ENCODE data around the gene HAUS7. TPM values are rescaled to one million over a fixed set of nuclear protein-coding genes. Genes with fewer than 3 reads are reported as not detected.
A peak's percentile ranks its signal among the peaks of the same experiment; 100 is the strongest.

HAUS7 gene
- total RNA-seq, 2 experiments from 2014 or later, result 63.5 to 68.5 TPM

DNA sequence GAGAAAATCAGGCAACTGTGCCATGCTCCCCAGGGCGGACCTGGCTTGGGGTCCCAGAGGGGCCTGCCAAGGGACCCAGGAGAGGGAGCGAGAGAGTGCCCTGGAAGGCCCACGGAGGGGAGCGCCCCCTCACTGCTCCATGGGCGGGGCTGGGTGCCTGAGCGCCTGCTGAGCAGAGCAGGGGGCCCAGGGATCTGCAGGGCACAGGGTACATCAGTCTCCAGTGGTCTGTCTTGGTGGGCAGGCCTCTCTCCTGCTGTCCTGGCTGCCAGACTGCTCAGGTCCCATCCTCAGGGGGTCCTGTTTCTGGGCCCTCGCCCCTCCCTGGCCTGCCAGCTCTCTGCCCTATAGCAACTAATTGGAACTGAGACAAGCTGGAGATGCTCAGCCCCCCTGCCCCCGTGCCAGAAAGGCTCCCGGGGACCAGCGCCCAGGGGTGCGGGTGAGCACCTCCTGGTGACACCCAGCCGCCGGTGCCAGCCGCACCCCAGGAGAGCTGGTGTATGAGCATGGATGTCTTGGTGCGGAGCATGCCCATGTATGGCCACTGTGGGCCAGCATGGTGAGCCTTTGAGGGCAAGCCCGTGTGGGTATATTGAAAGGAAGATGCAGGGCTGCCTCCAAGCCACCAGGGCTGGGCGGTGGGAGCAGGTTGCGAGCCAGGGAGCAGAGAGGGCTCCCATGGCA is 25.7 kb upstream of the HAUS7 start:
- CTCF ChIA-PET, result interaction anchor here (1.5 kb wide), 1 partner anchor 23 kb away, joined by 3 read pairs; no protein-coding TSS in a partner anchor
- intact Hi-C loops (cut with micrococcal nuclease), result no loop called here
- H3K4me3 Mint-ChIP-seq, result no peak overlapping the region

DNA sequence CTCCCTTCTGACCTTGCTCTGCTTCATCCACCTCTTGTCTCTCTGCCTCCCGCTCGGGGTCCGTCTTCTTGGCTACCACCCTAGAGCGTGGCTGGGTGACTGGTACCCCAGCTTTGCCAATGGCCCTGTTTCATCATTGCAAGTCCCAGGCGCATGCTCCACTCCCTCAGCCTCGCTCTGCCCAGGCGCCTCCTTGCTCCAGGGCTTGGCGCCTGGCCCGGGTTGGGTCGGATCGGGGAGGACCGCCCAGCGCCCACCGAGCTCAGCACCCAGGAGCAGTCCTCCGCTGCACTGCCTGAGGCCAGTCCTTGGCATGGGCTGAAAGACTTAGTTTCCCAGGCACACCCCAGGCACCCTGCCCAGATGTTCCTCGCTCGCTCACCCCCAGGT is 25.0 kb upstream of the HAUS7 start:
- no peak overlapping the region for H3K4me3 Mint-ChIP-seq
- H3K36me3 Mint-ChIP-seq (ENCODE audit: low read depth), result no peaks in the 10 kb centered on the region
- intact Hi-C loops (cut with micrococcal nuclease), result no loop called here
- DNase-seq, result no peak
- H3K27me3 Mint-ChIP-seq (ENCODE audit: low read depth), result no peaks in the 10 kb centered on the region
- H3K27ac Mint-ChIP-seq, result no peak overlapping the region
- CTCF ChIA-PET, result interaction anchor here (1.5 kb wide), 1 partner anchor 22 kb away, joined by 3 read pairs; no protein-coding TSS in a partner anchor
- no peaks in the 10 kb centered on the region for H3K9me3 Mint-ChIP-seq
- H3K4me1 Mint-ChIP-seq (ENCODE audit: low read depth), result peaks cover 2% of the 10 kb centered on the region

More for the DNA sequence above, 25.7 kb upstream of the HAUS7 start:
- no peak for DNase-seq
- H3K36me3 Mint-ChIP-seq (ENCODE audit: low read depth), result no peaks in the 10 kb centered on the region
- no peaks in the 10 kb centered on the region for H3K9me3 Mint-ChIP-seq
- H3K27me3 Mint-ChIP-seq (ENCODE audit: low read depth), result no peaks in the 10 kb centered on the region
- peaks cover 2% of the 10 kb centered on the region for H3K4me1 Mint-ChIP-seq (ENCODE audit: low read depth)
- H3K27ac Mint-ChIP-seq, result no peak overlapping the region

DNA sequence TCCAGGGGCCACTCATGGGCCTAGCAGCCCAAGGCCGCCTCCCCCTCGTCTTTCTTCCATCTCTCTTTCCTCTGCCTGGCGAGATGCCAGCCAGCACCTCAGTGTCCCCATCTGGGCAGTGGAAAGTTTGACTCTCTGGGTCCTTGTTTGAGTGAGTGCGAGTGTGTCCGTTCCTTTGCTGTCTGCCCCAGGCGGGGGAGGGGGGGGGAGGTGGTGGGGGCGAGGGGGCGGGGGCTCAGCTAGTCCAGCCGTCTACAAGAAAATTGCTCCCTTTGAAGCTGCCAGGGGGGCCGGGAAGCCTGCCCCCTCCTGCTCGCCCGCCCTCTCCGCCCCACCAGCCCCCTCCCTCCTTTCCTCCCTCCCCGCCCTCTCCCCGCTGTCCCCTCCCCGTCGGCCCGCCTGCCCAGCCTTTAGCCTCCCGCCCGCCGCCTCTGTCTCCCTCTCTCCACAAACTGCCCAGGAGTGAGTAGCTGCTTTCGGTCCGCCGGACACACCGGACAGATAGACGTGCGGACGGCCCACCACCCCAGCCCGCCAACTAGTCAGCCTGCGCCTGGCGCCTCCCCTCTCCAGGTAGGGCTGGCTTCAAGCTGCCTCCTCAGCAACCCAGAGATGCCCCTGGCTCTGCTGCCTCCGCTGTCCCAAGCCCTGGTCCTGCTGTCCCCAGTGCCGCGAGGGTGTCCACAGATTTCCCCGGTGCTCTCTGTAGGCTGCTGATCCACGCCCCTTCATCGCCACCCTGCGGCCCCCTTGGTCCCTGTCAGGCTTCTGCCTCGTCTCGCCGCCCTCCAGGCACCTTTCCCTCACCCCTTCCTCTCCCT is 24.4 kb upstream of the HAUS7 start, which contains the start of gene BGN:
TSS of gene BGN (plus strand) at position 440 of the 821 bp plus-strand sequence. CDS start 9,652 bp downstream, outside the sequence.
- H3K4me3 Mint-ChIP-seq, result no peak within 1 kb of the TSS

DNA sequence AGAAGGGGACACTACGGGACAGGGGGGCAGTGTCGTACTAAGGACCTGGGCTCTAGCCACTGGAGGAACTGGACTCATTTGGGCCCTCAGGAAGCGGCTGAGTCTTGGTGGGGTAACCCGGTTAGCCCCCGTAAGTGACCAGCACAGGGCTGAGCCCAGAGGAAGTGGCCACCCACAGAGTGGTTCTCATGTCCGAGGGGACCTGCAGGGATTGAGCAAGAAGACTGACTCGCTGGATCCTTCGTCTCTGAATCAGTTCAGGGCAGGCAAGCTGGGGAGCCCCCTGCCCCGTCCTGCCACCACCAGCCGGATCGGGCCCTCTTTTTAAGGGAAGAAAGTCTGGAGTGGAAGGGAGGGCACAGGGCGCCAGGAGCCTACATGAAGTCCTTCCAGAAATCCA is 23.7 kb upstream of the HAUS7 start:
- CTCF ChIA-PET, result no interaction called here
- no peaks in the 10 kb centered on the region for H3K27me3 Mint-ChIP-seq (ENCODE audit: low read depth)
- no peak overlapping the region for H3K4me3 Mint-ChIP-seq
- no peak for DNase-seq
- H3K9me3 Mint-ChIP-seq, result no peaks in the 10 kb centered on the region
- H3K4me1 Mint-ChIP-seq (ENCODE audit: low read depth), result peaks cover 2% of the 10 kb centered on the region
- H3K36me3 Mint-ChIP-seq (ENCODE audit: low read depth), result no peaks in the 10 kb centered on the region
- intact Hi-C loops (cut with micrococcal nuclease), result no loop called here
- no peak overlapping the region for H3K27ac Mint-ChIP-seq

More for the DNA sequence above, 24.4 kb upstream of the HAUS7 start, which contains the start of gene BGN:
- peak; percentile 17 for DNase-seq
- intact Hi-C loops (cut with micrococcal nuclease), result no loop called here
- no peaks in the 10 kb centered on the region for H3K27me3 Mint-ChIP-seq (ENCODE audit: low read depth)
- CTCF ChIA-PET, result interaction anchor here (1.5 kb wide), 1 partner anchor 22 kb away, joined by 3 read pairs; no protein-coding TSS in a partner anchor
- H3K4me1 Mint-ChIP-seq (ENCODE audit: low read depth), result peaks cover 2% of the 10 kb centered on the region
- no peaks in the 10 kb centered on the region for H3K9me3 Mint-ChIP-seq
- H3K36me3 Mint-ChIP-seq (ENCODE audit: low read depth), result no peaks in the 10 kb centered on the region
- H3K27ac Mint-ChIP-seq, result no peak within 1 kb of the TSS

DNA sequence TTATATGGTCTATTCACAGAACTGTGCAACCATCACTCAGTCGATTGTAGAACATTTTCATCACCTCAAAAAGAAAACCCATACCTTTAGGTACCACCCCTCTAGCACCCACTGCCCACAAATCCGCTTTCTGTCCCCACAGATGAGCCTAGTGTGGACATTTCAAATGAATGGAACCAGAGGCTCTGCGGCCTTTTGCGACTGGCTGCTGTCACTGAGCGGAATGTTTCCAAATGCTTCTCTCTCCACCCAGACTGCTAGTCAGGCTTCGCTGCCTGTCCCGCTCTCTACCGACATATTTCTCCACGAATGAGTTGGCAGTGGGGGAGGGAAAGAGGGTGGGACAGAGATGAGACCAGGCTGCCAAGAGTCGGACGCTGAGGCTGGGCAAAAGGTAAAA is 22.7 kb upstream of the HAUS7 start:
- no peak for DNase-seq
- H3K4me1 Mint-ChIP-seq (ENCODE audit: low read depth), result peaks cover 2% of the 10 kb centered on the region
- intact Hi-C loops (cut with micrococcal nuclease), result no loop called here
- no peaks in the 10 kb centered on the region for H3K36me3 Mint-ChIP-seq (ENCODE audit: low read depth)
- H3K27me3 Mint-ChIP-seq (ENCODE audit: low read depth), result no peaks in the 10 kb centered on the region
- no peak overlapping the region for H3K4me3 Mint-ChIP-seq
- no peaks in the 10 kb centered on the region for H3K9me3 Mint-ChIP-seq
- no peak overlapping the region for H3K27ac Mint-ChIP-seq
- CTCF ChIA-PET, result no interaction called here

DNA sequence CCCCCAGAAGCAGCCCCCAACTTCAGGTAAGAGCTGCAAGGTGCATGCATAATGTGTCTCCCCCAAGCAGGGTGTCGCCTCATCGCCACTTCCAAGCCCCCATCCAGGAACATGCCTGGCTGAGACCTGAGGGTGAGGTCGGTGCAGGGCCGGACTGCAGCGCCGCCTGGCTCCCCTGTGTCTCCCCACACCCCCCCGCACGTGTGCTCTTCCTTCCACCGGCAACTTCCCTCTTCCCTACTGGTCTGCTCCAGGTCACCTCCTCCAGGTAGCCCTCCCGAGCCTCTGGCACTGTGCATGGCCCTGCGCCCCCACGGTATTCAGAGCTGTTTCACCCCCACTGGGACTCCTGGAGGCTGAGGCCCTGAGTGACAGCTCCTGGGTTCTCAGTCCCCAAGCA is 22.2 kb upstream of the HAUS7 start:
- CTCF ChIA-PET, result no interaction called here
- intact Hi-C loops (cut with micrococcal nuclease), result no loop called here

DNA sequence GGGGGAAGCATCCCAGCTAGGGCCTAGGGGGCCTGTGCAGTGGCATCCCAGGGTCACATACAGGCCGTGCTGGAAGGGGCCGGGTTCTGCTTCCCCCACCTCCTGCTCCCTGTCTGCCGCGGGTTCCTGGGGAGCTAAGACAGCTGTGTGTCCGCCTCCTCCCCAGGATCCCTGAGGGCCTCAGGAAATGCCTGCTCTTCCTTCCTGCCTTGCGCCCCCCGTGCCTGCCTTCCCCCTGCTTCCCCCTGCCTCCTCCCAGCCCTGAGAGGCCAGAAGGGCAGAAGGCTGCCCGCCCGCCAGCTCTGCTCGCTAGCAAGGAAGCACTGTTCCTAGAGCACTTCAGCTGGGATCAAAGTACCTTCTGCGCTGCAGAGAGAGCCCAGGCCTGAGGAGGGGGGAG is 21.5 kb upstream of the HAUS7 start:
- DNase-seq, result no peak
- intact Hi-C loops (cut with micrococcal nuclease), result no loop called here
- H3K27ac Mint-ChIP-seq, result no peak overlapping the region
- H3K4me1 Mint-ChIP-seq (ENCODE audit: low read depth), result peaks cover 2% of the 10 kb centered on the region
- H3K36me3 Mint-ChIP-seq (ENCODE audit: low read depth), result no peaks in the 10 kb centered on the region
- H3K27me3 Mint-ChIP-seq (ENCODE audit: low read depth), result no peaks in the 10 kb centered on the region
- H3K9me3 Mint-ChIP-seq, result no peaks in the 10 kb centered on the region
- no peak overlapping the region for H3K4me3 Mint-ChIP-seq
- CTCF ChIA-PET, result no interaction called here

More for the DNA sequence above, 22.2 kb upstream of the HAUS7 start:
- DNase-seq, result no peak
- no peaks in the 10 kb centered on the region for H3K27me3 Mint-ChIP-seq (ENCODE audit: low read depth)
- peaks cover 2% of the 10 kb centered on the region for H3K4me1 Mint-ChIP-seq (ENCODE audit: low read depth)
- no peak overlapping the region for H3K27ac Mint-ChIP-seq
- H3K4me3 Mint-ChIP-seq, result no peak overlapping the region
- H3K36me3 Mint-ChIP-seq (ENCODE audit: low read depth), result no peaks in the 10 kb centered on the region
- H3K9me3 Mint-ChIP-seq, result no peaks in the 10 kb centered on the region

DNA sequence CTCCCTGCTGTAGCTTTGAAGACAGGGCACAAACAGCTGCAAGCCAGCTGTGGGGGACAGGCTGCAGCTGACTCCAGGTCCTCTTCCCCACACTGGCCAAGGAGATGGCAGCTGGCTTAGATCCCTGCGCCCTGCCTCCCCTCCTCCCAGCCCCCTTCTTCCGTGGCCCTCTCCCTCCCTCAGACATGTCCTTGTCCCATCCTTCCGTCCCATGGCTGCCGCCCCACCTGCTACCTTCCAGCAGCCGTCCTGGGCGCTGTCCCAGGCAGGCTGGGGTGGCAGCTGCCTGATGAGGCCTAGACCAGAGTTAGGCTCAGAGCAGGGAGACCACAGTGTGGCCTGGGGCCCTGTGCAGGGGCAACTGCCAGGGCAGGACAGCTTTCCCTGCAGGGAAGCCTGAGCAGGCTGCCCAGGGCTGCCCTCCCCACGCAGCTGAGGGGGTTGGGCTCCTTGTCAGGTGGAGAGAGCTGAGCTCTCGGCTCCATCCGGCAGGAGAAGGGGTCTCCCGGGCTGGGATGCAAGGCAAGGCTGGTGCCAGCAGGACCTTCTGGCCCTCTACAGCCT is 21.1 kb upstream of the HAUS7 start:
- Mint-ChIP-seq H3K27me3 (ENCODE audit: low read depth) (no peaks in the 10 kb centered on the region), H3K9me3 (no peaks in the 10 kb centered on the region), H3K27ac (no peak overlapping the region), H3K36me3 (ENCODE audit: low read depth) (no peaks in the 10 kb centered on the region), H3K4me1 (ENCODE audit: low read depth) (peaks cover 2% of the 10 kb centered on the region), H3K4me3 (no peak overlapping the region)
- CTCF ChIA-PET, result no interaction called here
- no peak for DNase-seq
- intact Hi-C loops (cut with micrococcal nuclease), result no loop called here

DNA sequence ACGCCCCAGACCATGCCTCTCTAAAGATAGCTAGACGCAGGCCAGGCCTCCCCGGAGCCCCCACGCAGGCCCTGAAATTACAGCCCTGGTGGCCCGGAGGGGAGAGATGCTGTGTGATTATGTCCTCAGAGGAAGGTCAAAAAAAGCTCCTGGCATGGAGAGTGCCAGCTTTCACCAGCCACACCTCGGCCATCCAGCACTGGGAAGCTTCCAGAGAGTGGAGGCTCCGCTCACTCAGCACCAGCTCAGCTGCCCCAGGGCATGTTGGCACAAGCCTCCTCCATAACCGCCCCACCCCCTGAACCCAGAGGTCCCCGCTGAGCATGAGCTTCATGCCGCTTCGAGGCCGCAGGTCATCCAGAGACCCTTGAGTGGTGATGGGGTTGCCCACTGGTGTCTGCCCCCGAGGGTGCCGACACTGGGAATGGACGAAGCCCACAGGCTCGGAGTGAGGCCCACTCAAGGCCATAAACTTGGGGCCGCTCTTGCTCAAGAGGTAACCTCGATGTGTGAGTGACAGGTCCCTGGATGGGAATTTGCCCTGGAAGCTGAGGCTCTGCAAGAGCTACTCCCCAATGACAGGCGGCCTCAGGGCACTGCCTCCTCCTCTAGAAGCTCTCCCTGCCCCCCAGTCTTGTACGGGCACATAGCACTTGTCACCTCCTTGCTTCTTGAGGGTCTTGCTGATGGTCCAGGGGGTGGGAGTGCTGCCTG is 20.0 kb upstream of the HAUS7 start:
- Mint-ChIP-seq H3K27ac (no peak overlapping the region), H3K27me3 (ENCODE audit: low read depth) (no peaks in the 10 kb centered on the region), H3K36me3 (ENCODE audit: low read depth) (no peaks in the 10 kb centered on the region), H3K4me1 (ENCODE audit: low read depth) (peaks cover 2% of the 10 kb centered on the region), H3K9me3 (no peaks in the 10 kb centered on the region), H3K4me3 (no peak overlapping the region)
- CTCF ChIA-PET, result interaction anchor here (1.1 kb wide), 1 partner anchor 20 kb away, joined by 3 read pairs; the partner anchor contains the start of gene HAUS7
- intact Hi-C loops (cut with micrococcal nuclease), result no loop called here
- DNase-seq, result no peak

DNA sequence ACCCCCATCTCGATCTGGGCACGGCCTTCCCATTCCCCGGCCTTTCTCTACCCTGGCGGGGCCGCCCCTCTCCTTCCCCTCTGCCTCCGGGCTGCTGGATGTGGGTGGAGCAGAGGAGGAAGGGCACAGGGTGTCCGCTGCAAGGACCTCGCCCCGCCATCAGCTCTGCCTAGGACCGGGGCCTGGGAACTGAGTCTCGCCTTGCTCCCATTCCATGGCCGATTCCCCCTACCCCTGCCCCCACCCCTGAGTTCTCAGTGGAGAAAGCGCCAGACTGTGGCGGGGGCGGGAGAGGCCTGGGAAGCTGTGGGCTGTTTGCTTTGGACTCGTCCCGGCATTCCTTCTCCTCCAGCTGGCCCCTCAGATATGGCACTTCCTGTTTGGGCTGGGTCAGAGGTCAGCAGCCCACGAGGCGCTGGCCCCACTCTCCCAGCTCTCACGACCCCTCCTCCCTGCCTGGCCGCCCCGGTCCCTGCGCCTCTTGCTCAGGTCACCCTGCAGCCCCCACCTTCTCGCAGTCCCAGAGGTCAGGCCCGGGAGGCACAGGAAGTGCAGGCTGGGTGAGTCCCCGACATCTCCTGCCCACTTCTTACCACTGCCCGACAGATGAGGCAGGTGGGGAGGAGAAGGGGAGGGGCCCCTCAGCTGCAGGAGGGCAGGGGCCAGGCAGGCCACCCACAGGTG is 18.0 kb upstream of the HAUS7 start:
- Mint-ChIP-seq H3K27me3 (ENCODE audit: low read depth) (no peaks in the 10 kb centered on the region), H3K4me1 (ENCODE audit: low read depth) (no peaks in the 10 kb centered on the region), H3K4me3 (no peak overlapping the region), H3K9me3 (no peaks in the 10 kb centered on the region), H3K27ac (no peak overlapping the region), H3K36me3 (ENCODE audit: low read depth) (no peaks in the 10 kb centered on the region)
- DNase-seq, result no peak
- CTCF ChIA-PET, result interaction anchor here (1.7 kb wide), 1 partner anchor 19 kb away, joined by 4 read pairs; no protein-coding TSS in a partner anchor
- intact Hi-C loops (cut with micrococcal nuclease), result no loop called here

DNA sequence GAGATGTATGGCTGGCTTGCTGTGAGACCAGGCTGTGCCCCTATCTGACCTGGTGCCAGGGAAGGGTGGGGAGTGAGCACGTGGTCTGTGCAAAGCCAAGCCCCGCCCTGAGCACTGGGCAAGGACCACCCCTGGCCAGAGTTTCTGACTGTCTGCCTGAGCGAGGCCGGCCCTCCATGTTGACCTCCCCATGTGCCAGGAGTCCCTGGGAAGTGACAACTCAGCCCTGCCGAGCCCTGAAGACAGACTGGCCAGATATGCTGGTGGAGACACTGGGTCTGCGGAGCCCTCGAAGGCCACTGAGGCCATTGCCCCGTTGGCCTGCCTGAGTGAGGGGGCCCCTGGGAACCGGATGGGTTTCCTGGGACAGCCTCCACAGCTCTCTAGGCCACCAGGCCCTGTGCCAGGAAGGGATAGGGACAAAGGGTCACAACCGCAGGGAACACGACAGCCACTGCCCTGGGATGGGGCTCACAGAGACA is 17.3 kb upstream of the HAUS7 start:
- H3K27me3 Mint-ChIP-seq (ENCODE audit: low read depth), result no peaks in the 10 kb centered on the region
- no peaks in the 10 kb centered on the region for H3K36me3 Mint-ChIP-seq (ENCODE audit: low read depth)
- no peaks in the 10 kb centered on the region for H3K4me1 Mint-ChIP-seq (ENCODE audit: low read depth)
- no peak overlapping the region for H3K27ac Mint-ChIP-seq
- H3K9me3 Mint-ChIP-seq, result no peaks in the 10 kb centered on the region
- H3K4me3 Mint-ChIP-seq, result no peak overlapping the region
- intact Hi-C loops (cut with micrococcal nuclease), result no loop called here
- CTCF ChIA-PET, result interaction anchor here (1.7 kb wide), 1 partner anchor 20 kb away, joined by 4 read pairs; no protein-coding TSS in a partner anchor
- no peak for DNase-seq
